ENCODE data around the gene KCNQ5. TPM values are rescaled to one million over a fixed set of nuclear protein-coding genes. Genes with fewer than 3 reads are reported as not detected.
"Not testable (repeated sequence)": the region's sequence is repeated elsewhere in the genome, so short reads cannot be mapped to it uniquely, and the experiment has no call there.

The KCNQ5 gene
- total RNA-seq, 1 donor from 2014 or later, result not detected

- H3K4me3 ChIP-seq, result no peak overlapping the region
- no peaks in the 10 kb centered on the region for H3K36me3 Mint-ChIP-seq
- no peaks in the 10 kb centered on the region for H3K4me1 Mint-ChIP-seq
- no peaks in the 10 kb centered on the region for H3F3A ChIP-seq (ENCODE audit: low read depth)
- H4K20me1 ChIP-seq (ENCODE audit: low read depth), result no peaks in the 10 kb centered on the region
- no peak overlapping the region for H3K9ac ChIP-seq
- no peak overlapping the region for H3K4me2 ChIP-seq
- TF ChIP-seq EZH2phosphoT487 (IDR thresholded peaks at IDR 0.05), result no peak
- no peak for TF ChIP-seq EZH2 (IDR thresholded peaks at IDR 0.05)
- TF ChIP-seq CTCF (IDR thresholded peaks at IDR 0.05), result no peak
- no peak overlapping the region for H2AFZ ChIP-seq (replicated peaks)
- no peaks in the 10 kb centered on the region for H3K36me3 ChIP-seq
- no peak for DNase-seq (ENCODE audit: low spot score)
- H3K27ac Mint-ChIP-seq, result no peak overlapping the region
- H3K4me1 ChIP-seq, result no peaks in the 10 kb centered on the region
- no peaks in the 10 kb centered on the region for H3K27me3 ChIP-seq
- H3K9me3 Mint-ChIP-seq, result peaks cover 6% of the 10 kb centered on the region
- H3K27ac ChIP-seq, result no peak overlapping the region
- H3K79me2 ChIP-seq (ENCODE audit: low read depth), result no peaks in the 10 kb centered on the region
- no peak overlapping the region for H3K4me3 Mint-ChIP-seq
- no peaks in the 10 kb centered on the region for H3K27me3 Mint-ChIP-seq (ENCODE audit: insufficient read depth, low read depth)
- no peaks in the 10 kb centered on the region for H3K9me3 ChIP-seq (ENCODE audit: low read depth)
These were observed 353.5 kb downstream of the KCNQ5 start for GRCh38 chr6:72975352-72975752.

- H3K27ac ChIP-seq, result no peak overlapping the region
- H3K4me1 ChIP-seq, result no peaks in the 10 kb centered on the region
- no peak overlapping the region for H2AFZ ChIP-seq (replicated peaks)
- H3K79me2 ChIP-seq (ENCODE audit: low read depth), result no peaks in the 10 kb centered on the region
- Mint-ChIP-seq H3K9me3 (peaks cover 8% of the 10 kb centered on the region), H3K4me1 (no peaks in the 10 kb centered on the region), H3K27me3 (ENCODE audit: insufficient read depth, low read depth) (no peaks in the 10 kb centered on the region), H3K4me3 (no peak overlapping the region), H3K27ac (no peak overlapping the region), H3K36me3 (no peaks in the 10 kb centered on the region)
- no peak for DNase-seq (ENCODE audit: low spot score)
- TF ChIP-seq EZH2phosphoT487 (IDR thresholded peaks at IDR 0.05), result no peak
- TF ChIP-seq EZH2 (IDR thresholded peaks at IDR 0.05), result no peak
- TF ChIP-seq CTCF (IDR thresholded peaks at IDR 0.05), result no peak
- no peaks in the 10 kb centered on the region for H4K20me1 ChIP-seq (ENCODE audit: low read depth)
- no peaks in the 10 kb centered on the region for H3K36me3 ChIP-seq
- H3K9me3 ChIP-seq (ENCODE audit: low read depth), result no peaks in the 10 kb centered on the region
- no peak overlapping the region for H3K9ac ChIP-seq
- no peaks in the 10 kb centered on the region for H3F3A ChIP-seq (ENCODE audit: low read depth)
- H3K4me2 ChIP-seq, result no peak overlapping the region
- H3K4me3 ChIP-seq, result no peak overlapping the region
- no peaks in the 10 kb centered on the region for H3K27me3 ChIP-seq
These were observed 354.6 kb downstream of the KCNQ5 start for GRCh38 chr6:72976484-72976883.

- Histone ChIP-seq H2AFZ (replicated peaks) (no peak overlapping the region), H3K4me2 (no peak overlapping the region), H3K9ac (no peak overlapping the region), H3K4me1 (no peaks in the 10 kb centered on the region), H3K27me3 (no peaks in the 10 kb centered on the region), H3K79me2 (ENCODE audit: low read depth) (no peaks in the 10 kb centered on the region), H4K20me1 (ENCODE audit: low read depth) (no peaks in the 10 kb centered on the region), H3F3A (ENCODE audit: low read depth) (no peaks in the 10 kb centered on the region), H3K36me3 (no peaks in the 10 kb centered on the region), H3K9me3 (ENCODE audit: low read depth) (no peaks in the 10 kb centered on the region), H3K4me3 (no peak overlapping the region), H3K27ac (no peak overlapping the region)
- Mint-ChIP-seq H3K27ac (no peak overlapping the region), H3K36me3 (no peaks in the 10 kb centered on the region), H3K4me3 (no peak overlapping the region), H3K9me3 (peaks cover 10% of the 10 kb centered on the region), H3K4me1 (no peaks in the 10 kb centered on the region), H3K27me3 (ENCODE audit: insufficient read depth, low read depth) (no peaks in the 10 kb centered on the region)
- no peak for TF ChIP-seq EZH2phosphoT487 (IDR thresholded peaks at IDR 0.05)
- DNase-seq (ENCODE audit: low spot score), result no peak
These were observed 355.2 kb downstream of the KCNQ5 start for GRCh38 chr6:72977114-72977513.

GRCh38 chr6:72978808-72979207 is 356.9 kb downstream of the KCNQ5 start:
- not testable (repeated sequence) for H4K20me1 ChIP-seq (ENCODE audit: low read depth); H3K27me3 Mint-ChIP-seq (ENCODE audit: insufficient read depth, low read depth); H3K27ac ChIP-seq; H3K27me3 ChIP-seq; H3K36me3 ChIP-seq; DNase-seq (ENCODE audit: low spot score); H3K27ac Mint-ChIP-seq; H3K9ac ChIP-seq; H3K36me3 Mint-ChIP-seq; H3K4me1 Mint-ChIP-seq; H3K4me3 ChIP-seq; H3K4me1 ChIP-seq; H3K9me3 ChIP-seq (ENCODE audit: low read depth); H3K4me2 ChIP-seq; H3K4me3 Mint-ChIP-seq; H3K79me2 ChIP-seq (ENCODE audit: low read depth); H3F3A ChIP-seq (ENCODE audit: low read depth); H2AFZ ChIP-seq (replicated peaks)
- peaks cover 15% of the 10 kb centered on the region for H3K9me3 Mint-ChIP-seq

GRCh38 chr6:72984189-72984831 is 362.4 kb downstream of the KCNQ5 start:
- peak; percentile 48 for DNase-seq (ENCODE audit: low spot score)
- peaks cover 29% of the 10 kb centered on the region for H3K9me3 Mint-ChIP-seq

More at GRCh38 chr6:72984189-72984831, 362.4 kb downstream of the KCNQ5 start:
- not testable (repeated sequence) for H3K4me1 Mint-ChIP-seq; H3K79me2 ChIP-seq (ENCODE audit: low read depth); H3K27ac ChIP-seq; H3K36me3 Mint-ChIP-seq; H3K4me2 ChIP-seq; H3F3A ChIP-seq (ENCODE audit: low read depth); H3K27me3 ChIP-seq; H3K4me3 ChIP-seq; H3K9ac ChIP-seq; H3K4me1 ChIP-seq; H4K20me1 ChIP-seq (ENCODE audit: low read depth); H3K9me3 ChIP-seq (ENCODE audit: low read depth); H3K4me3 Mint-ChIP-seq; H3K27me3 Mint-ChIP-seq (ENCODE audit: insufficient read depth, low read depth); H3K36me3 ChIP-seq; H3K27ac Mint-ChIP-seq
- peak overlapping the region; percentile 87 for H2AFZ ChIP-seq (replicated peaks)
